ENCODE measurements around the gene BPI.

Gene BPI

GRCh38 chr20:38349856-38350255, 45.9 kb downstream of the BPI start:
- TF ChIP-seq CTCF (IDR thresholded peaks at IDR 0.05; ENCODE audit: low read depth, low read length, missing control alignments), result no peak
- no peak for DNase-seq (ENCODE audit: low read depth)
- no peak overlapping the region for H3K4me3 ChIP-seq (ENCODE audit: low read depth, low read length)
- in situ Hi-C loops (cut with HindIII; ENCODE audit: low sequenced_read_pairs), result no loop called here

GRCh38 chr20:38350879-38351775, 47.2 kb downstream of the BPI start:
- in situ Hi-C loops (cut with HindIII; ENCODE audit: low sequenced_read_pairs), result no loop called here
- DNase-seq (ENCODE audit: low read depth), result no peak
- H3K4me3 ChIP-seq (ENCODE audit: low read depth, low read length), result no peak overlapping the region
- TF ChIP-seq CTCF (IDR thresholded peaks at IDR 0.05; ENCODE audit: low read depth, low read length, missing control alignments), result no peak

GRCh38 chr20:38353316-38353715, 49.4 kb downstream of the BPI start:
- H3K4me3 ChIP-seq (ENCODE audit: low read depth, low read length), result no peak overlapping the region
- no peak for DNase-seq (ENCODE audit: low read depth)
- in situ Hi-C loops (cut with HindIII; ENCODE audit: low sequenced_read_pairs), result no loop called here
- no peak for TF ChIP-seq CTCF (IDR thresholded peaks at IDR 0.05; ENCODE audit: low read depth, low read length, missing control alignments)

- in situ Hi-C loops (cut with HindIII; ENCODE audit: low sequenced_read_pairs), result no loop called here
- no peak for DNase-seq (ENCODE audit: low read depth)
- H3K4me3 ChIP-seq (ENCODE audit: low read depth, low read length), result no peak overlapping the region
- no peak for TF ChIP-seq CTCF (IDR thresholded peaks at IDR 0.05; ENCODE audit: low read depth, low read length, missing control alignments)
Observed at GRCh38 chr20:38354227-38354626, 50.3 kb downstream of the BPI start.

GRCh38 chr20:38355161-38356012, 51.4 kb downstream of the BPI start:
- no peak overlapping the region for H3K4me3 ChIP-seq (ENCODE audit: low read depth, low read length)
- DNase-seq (ENCODE audit: low read depth), result no peak
- in situ Hi-C loops (cut with HindIII; ENCODE audit: low sequenced_read_pairs), result no loop called here
- TF ChIP-seq CTCF (IDR thresholded peaks at IDR 0.05; ENCODE audit: low read depth, low read length, missing control alignments), result no peak

- no peak for DNase-seq (ENCODE audit: low read depth)
- in situ Hi-C loops (cut with HindIII; ENCODE audit: low sequenced_read_pairs), result no loop called here
- no peak for TF ChIP-seq CTCF (IDR thresholded peaks at IDR 0.05; ENCODE audit: low read depth, low read length, missing control alignments)
- no peak overlapping the region for H3K4me3 ChIP-seq (ENCODE audit: low read depth, low read length)
Observed at GRCh38 chr20:38357653-38358207, 53.8 kb downstream of the BPI start.
